Vagina (tissue), 2 donors: Measurements from ENCODE around the gene ELMO1.

Experiments used
- POLR2A ChIP-seq, 2 donors: fragments of 450-650 bp; IDR thresholded peaks; one replicate each; pipeline ENCODE4 v1.6.1; 2017; ENCODE audit warnings: antibody characterized with exemption in 2 of 2, mild to moderate bottlenecking in 2 of 2, moderate library complexity in 2 of 2
- POLR2AphosphoS5 ChIP-seq, 2 donors: sonication (generic); formaldehyde crosslinking; IDR thresholded peaks; one replicate each; pipeline ENCODE4 v1.9.0; 2017; ENCODE audit warnings: antibody characterized with exemption in 2 of 2, mild to moderate bottlenecking in 2 of 2, low read depth in 1 of 2; ENCODE audit not compliant: insufficient read depth in 1 of 2

GRCh38 chr7:36995776-36996175 is 452.9 kb downstream of the ELMO1 start:
- TF ChIP-seq POLR2A (IDR thresholded peaks at IDR 0.05) (no peak), POLR2AphosphoS5 (IDR thresholded peaks at IDR 0.05; ENCODE audit: insufficient read depth in 1 of 2, low read depth in 1 of 2) (no peak)
